HepG2 (cell line): ENCODE data around the gene TPTE2. TPM values are rescaled to one million over a fixed set of nuclear protein-coding genes. Genes with fewer than 3 reads are reported as not detected.

Experiments used
- BORCS8-MEF2B ChIP-seq: sonication (generic); formaldehyde crosslinking; IDR thresholded peaks from 2 replicates; pipeline ENCODE4 v1.8.0; 2022; ENCODE audit warnings: mild to moderate bottlenecking, missing genetic modification reagents
- CERS6 ChIP-seq: sonication (generic); formaldehyde crosslinking; IDR thresholded peaks from 2 replicates; pipeline ENCODE4 v1.5.0; 2020; ENCODE audit warnings: missing genetic modification reagents
- GTF2F1 ChIP-seq: fragments of 150-350 bp; IDR thresholded peaks from 2 replicates; pipeline ENCODE4 v1.6.1; 2014; ENCODE audit warnings: low read length
- HES4 ChIP-seq: sonication (generic); formaldehyde crosslinking; IDR thresholded peaks from 2 replicates; pipeline ENCODE4 v1.9.0; 2021; ENCODE audit warnings: mild to moderate bottlenecking, missing genetic modification reagents, borderline replicate concordance
- HMGXB3 ChIP-seq: sonication (generic); formaldehyde crosslinking; IDR thresholded peaks from 2 replicates; pipeline ENCODE4 v1.4.0; 2020; ENCODE audit warnings: missing genetic modification reagents, borderline replicate concordance
- LRRFIP1 ChIP-seq: sonication (generic); formaldehyde crosslinking; conservative IDR thresholded peaks from 2 replicates; pipeline ENCODE4 v1.4.0; 2020; ENCODE audit warnings: missing genetic modification reagents
- MTERF4 ChIP-seq: sonication (generic); formaldehyde crosslinking; IDR thresholded peaks from 2 replicates; pipeline ENCODE4 v1.8.0; 2023; ENCODE audit warnings: mild to moderate bottlenecking, missing genetic modification reagents
- RBFOX2 ChIP-seq: fragments of 200-400 bp; formaldehyde crosslinking; IDR thresholded peaks from 2 replicates; pipeline ENCODE4 v1.6.1; 2017; ENCODE audit warnings: low read depth, mild to moderate bottlenecking, low read length
- TARDBP ChIP-seq: sonication (generic); formaldehyde crosslinking; IDR thresholded peaks from 2 replicates; pipeline ENCODE4 v1.8.0; 2022; ENCODE audit warnings: mild to moderate bottlenecking, missing genetic modification reagents
- XBP1 ChIP-seq: sonication (generic); formaldehyde crosslinking; IDR thresholded peaks from 2 replicates; pipeline ENCODE4 v1.5.0; 2020; ENCODE audit warnings: missing genetic modification reagents
- ZNF281 ChIP-seq: sonication (generic); formaldehyde crosslinking; IDR thresholded peaks from 2 replicates; pipeline ENCODE4 v1.4.0; 2020; ENCODE audit warnings: missing genetic modification reagents, borderline replicate concordance
- ZNF350 ChIP-seq: sonication (generic); formaldehyde crosslinking; IDR thresholded peaks from 2 replicates; pipeline ENCODE4 v1.4.0; 2020; ENCODE audit warnings: mild to moderate bottlenecking, low read depth, missing genetic modification reagents, borderline replicate concordance
- ZNF432 ChIP-seq: sonication (generic); formaldehyde crosslinking; IDR thresholded peaks from 2 replicates; pipeline ENCODE4 v1.5.0; 2020; ENCODE audit warnings: missing genetic modification reagents, mild to moderate bottlenecking, borderline replicate concordance
- ZNF740 ChIP-seq: sonication (generic); formaldehyde crosslinking; IDR thresholded peaks from 2 replicates; pipeline ENCODE4 v1.4.0; 2020; ENCODE audit warnings: missing genetic modification reagents
- ZNF768 ChIP-seq: sonication (generic); formaldehyde crosslinking; IDR thresholded peaks from 2 replicates; pipeline ENCODE4 v1.4.0; 2020; ENCODE audit warnings: missing genetic modification reagents
- ZSCAN31 ChIP-seq: sonication (generic); formaldehyde crosslinking; IDR thresholded peaks from 2 replicates; pipeline ENCODE4 v1.5.0; 2020; ENCODE audit warnings: low read depth, mild to moderate bottlenecking, missing genetic modification reagents
- polyA plus RNA-seq, 8 experiments: library from polyadenylated mRNA; depleted of rRNA in 3 of 8; stranded (reverse) in 7 of 8; unstranded in 1 of 8; fragments of >200 nt; fragmentation: Illumina TruSeq in 4 of 8; extraction: Trizol in 4 of 8; gene quantifications; 2 replicates each; pipeline versions ENCODE4 v1.2.1 to v1.2.3, GENCODE V29; 2011 to 2016; ENCODE audit warnings: low read depth in 4 of 8, missing spikeins in 1 of 8, mixed read lengths in 1 of 8; ENCODE audit not compliant: insufficient read depth in 1 of 8
- total RNA-seq, 5 experiments: library from RNA; depleted of rRNA; stranded (reverse); fragments of >200 nt; fragmentation: Illumina TruSeq; extraction: Trizol; gene quantifications; 2 replicates each; pipeline ENCODE4 v1.2.3, GENCODE V29; 2016; ENCODE audit warnings: low read depth in 1 of 5

Gene TPTE2
- total and polyA plus RNA-seq, 2 of the 13 experiments (the other 11 are each of a cell fraction or from before 2014, with no cell fraction given), result 0.07 TPM; not detected in 1

GRCh38 chr13:19586904-19587634 is 25.7 kb upstream of the TPTE2 start (continued):
- TF ChIP-seq LRRFIP1 (no peak), HMGXB3 (CRISPR knock-in tag) (no peak), ZNF768 (CRISPR knock-in tag) (no peak), ZNF432 (CRISPR knock-in tag) (no peak), ZNF350 (CRISPR knock-in tag) (no peak), TARDBP (no peak), BORCS8-MEF2B (no peak), ZNF281 (CRISPR knock-in tag) (peak; percentile 66), ZSCAN31 (CRISPR knock-in tag) (no peak), XBP1 (CRISPR knock-in tag) (no peak), RBFOX2 (0 out of 2 replicates have a peak, but pooled peaks have one; percentile 21), CERS6 (CRISPR knock-in tag) (no peak), ZNF740 (no peak), GTF2F1 (no peak), MTERF4 (CRISPR knock-in tag) (no peak), HES4 (CRISPR knock-in tag) (no peak)
